Suprapubic skin (tissue), 4 donors: ENCODE results near the gene RAMACL.

Source experiments
- CTCF ChIP-seq, 2 donors: fragments of 200-600 bp in 1 of 2; fragments of 450-650 bp in 1 of 2; sonication (generic) in 1 of 2; IDR thresholded peaks; one replicate each; pipeline ENCODE4 v1.5.1; 2016 to 2019; ENCODE audit warnings: antibody characterized with exemption in 2 of 2, mild to moderate bottlenecking in 1 of 2, moderate library complexity in 1 of 2
- EP300 ChIP-seq: sonication (generic); formaldehyde crosslinking; IDR thresholded peaks from one replicate; pipeline ENCODE4 v1.6.1; 2017; ENCODE audit warnings: antibody characterized with exemption
- POLR2A ChIP-seq, 2 donors: fragments of 450-650 bp; IDR thresholded peaks; one replicate each; pipeline ENCODE4 v1.6.1; 2017; ENCODE audit warnings: antibody characterized with exemption in 2 of 2, mild to moderate bottlenecking in 2 of 2, moderate library complexity in 2 of 2
- POLR2AphosphoS5 ChIP-seq, 3 donors: sonication (generic); formaldehyde crosslinking; IDR thresholded peaks; one replicate each; pipeline ENCODE4 v1.6.1; 2017; ENCODE audit warnings: antibody characterized with exemption in 3 of 3

DNA sequence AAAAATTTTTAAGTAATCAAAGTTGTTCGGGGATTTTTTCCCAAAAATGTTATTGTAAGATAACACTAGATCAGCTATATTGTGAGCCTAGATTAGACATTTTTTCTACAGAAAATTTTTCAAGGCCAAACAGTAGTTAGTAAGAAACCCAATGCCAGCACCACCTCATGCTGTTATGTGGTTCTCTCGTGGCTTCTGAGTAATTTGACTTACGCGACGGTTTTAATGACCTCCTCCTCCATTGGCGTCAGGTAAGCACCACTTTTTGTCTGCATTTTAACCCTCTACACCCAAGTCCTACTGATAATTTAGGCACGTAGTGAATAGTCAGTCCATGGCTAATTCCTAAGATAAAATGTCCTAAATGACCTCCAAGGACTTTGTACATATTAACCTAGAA lies 30.9 kb upstream of the RAMACL start:
- TF ChIP-seq CTCF (IDR thresholded peaks at IDR 0.05) = no peak
- TF ChIP-seq POLR2A (IDR thresholded peaks at IDR 0.05) = no peak
- no peak for TF ChIP-seq POLR2AphosphoS5 (IDR thresholded peaks at IDR 0.05)
- TF ChIP-seq EP300 = no peak
